ENCODE results near the gene NDRG4. TPM values are rescaled to one million over a fixed set of nuclear protein-coding genes. Genes with fewer than 3 reads are reported as not detected.

The NDRG4 gene
- total RNA-seq, 1 experiment from 2014 or later, result 8.6 TPM

- Histone ChIP-seq H3K4me1 (ENCODE audit: control insufficient read depth in 1 of 2, insufficient read depth in 2 of 2, low read length in 2 of 2) (peaks cover 3 to 10% of the 10 kb centered on the region in 2 experiments; a peak in 2 of 4 replicates), H3K4me3 (replicated peaks in 1 of 2; ENCODE audit: low read depth in 1 of 2, low read length in 2 of 2) (no peak overlapping the region), H3K27ac (ENCODE audit: low read depth, low read length) (no peak overlapping the region), H3K9me2 (ENCODE audit: insufficient read depth) (no peaks in the 10 kb centered on the region), H3K4me2 (ENCODE audit: low read length) (no peak overlapping the region), H3K27me3 (ENCODE audit: insufficient read depth, low read length) (no peaks in the 10 kb centered on the region), H3K9ac (ENCODE audit: low read length) (no peak overlapping the region), H3K79me2 (ENCODE audit: insufficient read depth, low read length) (no peaks in the 10 kb centered on the region), H4K20me1 (ENCODE audit: insufficient read depth) (no peaks in the 10 kb centered on the region), H3K36me3 (ENCODE audit: control insufficient read depth in 1 of 2, insufficient read depth in 2 of 2, low read length in 2 of 2) (no peaks in the 10 kb centered on the region), H3K9me3 (ENCODE audit: control insufficient read depth in 1 of 2, insufficient read depth in 1 of 2, low read depth in 1 of 2, low read length in 2 of 2) (no peaks in the 10 kb centered on the region), H2AFZ (ENCODE audit: low read depth, low read length, poor library complexity, severe bottlenecking) (no peak overlapping the region)
- DNase-seq (ENCODE audit: low read depth, low spot score) (no peak), ATAC-seq (no peak)
- intact Hi-C loops (cut with micrococcal nuclease), result no loop called here
- no TSS peak for BruUV-seq (replicated peaks)
- RAD21 ChIA-PET (ENCODE audit: low non-redundant PET in 1 of 2, low total read pairs in 2 of 2, uncharacterized antibody in 2 of 2, unreplicated experiment in 2 of 2), result no interaction called here
- CTCF ChIA-PET, result no interaction called here
- POLR2A ChIA-PET, result no interaction called here
- TF ChIP-seq TCF7L2 (IDR thresholded peaks at IDR 0.05; ENCODE audit: borderline replicate concordance, extremely low read depth, insufficient read depth, insufficient read length) (no peak), ZNF274 (IDR thresholded peaks at IDR 0.05; ENCODE audit: low read depth, low read length) (no peak), CEBPB (IDR thresholded peaks at IDR 0.05; ENCODE audit: low read depth) (no peak), RAD21 (IDR thresholded peaks at IDR 0.05; ENCODE audit: low read depth) (no peak), CTCF (IDR thresholded peaks at IDR 0.05 in 2 of 3, conservative IDR thresholded peaks at IDR 0.05 in 1 of 3; ENCODE audit: borderline replicate concordance in 1 of 3, insufficient read depth in 1 of 3, low read depth in 2 of 3, low read length in 2 of 3) (no peak), EGR1 (IDR thresholded peaks at IDR 0.05; ENCODE audit: low read depth) (no peak), CBX3 (IDR thresholded peaks at IDR 0.05; ENCODE audit: low read depth) (no peak), YY1 (IDR thresholded peaks at IDR 0.05; ENCODE audit: extremely low read depth, insufficient replicate concordance, low read depth, low read length) (no peak), SIN3A (IDR thresholded peaks at IDR 0.05; ENCODE audit: low read depth) (no peak), EZH2phosphoT487 (IDR thresholded peaks at IDR 0.05; ENCODE audit: borderline replicate concordance) (no peak)
Observed at GRCh38 chr16:58466396-58466795, 33.5 kb upstream of the NDRG4 start.

Data from HCT116 (cell line).